ENCODE measurements around the gene EDIL3.
"Not testable (repeated sequence)": the region's sequence is repeated elsewhere in the genome, so short reads cannot be mapped to it uniquely, and the experiment has no call there.

Gene EDIL3

GRCh38 chr5:84168841-84169240 lies 215.8 kb downstream of the EDIL3 start:
- DNase-seq (ENCODE audit: low read depth), result peak; percentile 25

DNA sequence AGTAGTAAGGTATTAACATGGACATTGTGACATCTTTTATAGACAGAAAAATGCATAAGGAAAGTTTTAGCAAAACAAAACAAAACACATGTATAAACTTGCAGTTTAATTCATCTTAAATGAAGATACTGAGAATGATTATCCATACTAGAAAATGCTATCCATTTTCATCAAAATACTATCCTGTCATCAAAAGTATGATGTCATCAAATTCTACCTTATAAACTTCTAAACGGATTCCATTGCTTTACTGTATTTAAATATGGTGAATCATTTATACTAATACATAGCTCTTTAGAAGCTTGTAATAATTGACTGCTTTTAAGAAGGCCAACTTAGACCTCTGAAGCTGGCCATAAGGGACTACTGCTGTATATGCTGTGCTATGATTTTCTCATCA lies 221.0 kb downstream of the EDIL3 start:
- no peak for DNase-seq (ENCODE audit: low read depth)

GRCh38 chr5:84162695-84163094 lies 222.0 kb downstream of the EDIL3 start:
- no peak for DNase-seq (ENCODE audit: low read depth)

GRCh38 chr5:84160650-84161049 lies 224.0 kb downstream of the EDIL3 start:
- DNase-seq (ENCODE audit: low read depth), result not testable (repeated sequence)

DNA sequence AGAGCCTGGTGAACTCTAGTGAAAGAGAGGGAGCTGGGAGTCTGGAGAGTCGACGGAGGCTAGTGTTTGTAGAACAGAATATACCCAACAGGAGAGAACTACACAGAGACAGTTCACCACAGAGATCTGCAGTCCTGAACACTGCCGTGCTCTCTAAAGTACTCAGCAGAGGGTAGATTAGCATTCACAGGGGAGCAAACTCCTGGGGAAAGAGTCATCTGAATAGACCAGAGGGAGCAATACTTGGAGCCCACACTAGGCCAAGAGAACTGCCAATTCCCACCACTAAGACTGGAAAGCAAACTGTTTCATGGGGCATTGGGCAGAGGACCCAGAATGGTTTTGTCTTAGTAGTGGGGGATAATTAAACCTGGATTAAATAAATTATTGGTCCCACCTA lies 235.6 kb downstream of the EDIL3 start:
- DNase-seq (ENCODE audit: low read depth), result no peak

DNA sequence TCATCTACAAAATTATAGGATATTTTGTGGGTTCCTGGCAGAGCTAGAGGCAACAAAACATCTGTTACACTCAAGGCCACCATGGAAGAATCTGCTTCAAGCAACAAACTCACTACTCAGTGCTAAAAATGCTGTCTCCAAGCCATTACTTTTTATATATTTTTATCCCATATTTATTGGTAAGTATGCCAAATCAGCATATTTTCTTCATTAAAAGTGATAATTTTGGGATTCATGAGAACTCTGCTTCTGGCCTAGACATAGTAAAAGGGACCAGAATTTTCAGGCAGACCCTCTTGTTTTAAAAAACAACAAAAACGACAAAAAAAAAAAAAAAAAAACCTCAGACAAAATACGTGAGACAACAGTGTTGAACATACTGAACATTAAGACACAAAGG lies 236.0 kb downstream of the EDIL3 start:
- no peak for DNase-seq (ENCODE audit: low read depth)

DNA sequence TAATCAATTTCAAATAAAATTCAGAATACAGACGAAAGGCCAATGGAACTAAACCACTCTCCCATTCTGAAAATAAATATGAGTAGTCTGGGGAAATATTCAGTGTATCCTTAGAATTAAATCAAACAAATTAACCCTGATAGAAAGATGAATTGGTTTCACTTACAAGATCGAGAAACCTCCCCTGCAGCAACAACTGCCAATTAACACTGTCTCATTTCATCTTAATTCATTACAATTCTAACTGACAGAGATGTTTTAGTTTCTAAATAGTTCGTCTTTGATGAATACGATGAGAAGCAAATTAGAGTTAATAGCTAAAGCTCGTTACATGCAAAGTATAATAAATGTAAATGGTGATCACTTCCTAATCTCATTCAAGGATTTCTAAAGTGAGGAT lies 247.1 kb downstream of the EDIL3 start:
- DNase-seq (ENCODE audit: low read depth), result no peak

- peak; percentile 2 for DNase-seq (ENCODE audit: low read depth)
These were observed 253.3 kb downstream of the EDIL3 start for GRCh38 chr5:84131372-84131771.

GRCh38 chr5:84130006-84130580 lies 254.6 kb downstream of the EDIL3 start:
- DNase-seq (ENCODE audit: low read depth), result no peak

DNA sequence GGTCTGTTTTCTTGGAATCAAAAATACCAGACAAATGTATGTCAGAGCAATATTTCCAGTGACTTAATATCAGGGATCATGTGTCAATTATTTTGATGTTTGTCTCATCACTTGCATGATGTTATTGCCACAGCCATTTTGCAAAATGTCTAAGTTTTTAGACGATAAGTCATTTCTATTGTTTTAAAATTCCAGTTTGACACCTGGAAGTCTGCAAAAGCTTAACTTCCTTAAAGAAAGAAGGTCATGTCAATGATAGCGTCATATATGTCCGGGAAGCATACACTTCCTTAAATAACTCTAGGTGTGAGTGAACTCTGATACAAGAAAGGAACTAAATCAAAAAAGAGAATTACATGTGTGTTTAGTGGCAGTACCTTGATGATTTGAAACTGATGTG lies 259.5 kb downstream of the EDIL3 start:
- no peak for DNase-seq (ENCODE audit: low read depth)

- no peak for DNase-seq (ENCODE audit: low read depth)
These were observed 265.4 kb downstream of the EDIL3 start for GRCh38 chr5:84119252-84119651.

DNA sequence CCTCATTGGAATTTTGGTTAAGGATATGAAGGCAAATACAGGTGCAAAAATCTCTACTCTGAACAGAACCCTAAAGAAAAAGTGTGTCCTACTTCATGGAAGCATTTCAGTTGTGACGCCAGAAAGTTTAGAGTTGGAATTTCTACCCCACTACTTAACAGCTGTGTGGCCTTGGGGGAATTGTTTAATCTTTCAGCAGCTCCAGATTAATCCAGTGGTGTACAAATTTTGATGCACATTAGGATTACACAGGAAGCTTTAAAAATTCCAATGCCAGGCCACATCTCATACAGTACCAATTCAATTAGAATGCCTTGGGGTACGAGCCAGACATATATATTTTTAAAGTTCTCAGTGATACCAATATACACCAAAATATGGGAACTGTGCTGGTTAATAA lies 266.1 kb downstream of the EDIL3 start:
- DNase-seq (ENCODE audit: low read depth), result no peak

DNA sequence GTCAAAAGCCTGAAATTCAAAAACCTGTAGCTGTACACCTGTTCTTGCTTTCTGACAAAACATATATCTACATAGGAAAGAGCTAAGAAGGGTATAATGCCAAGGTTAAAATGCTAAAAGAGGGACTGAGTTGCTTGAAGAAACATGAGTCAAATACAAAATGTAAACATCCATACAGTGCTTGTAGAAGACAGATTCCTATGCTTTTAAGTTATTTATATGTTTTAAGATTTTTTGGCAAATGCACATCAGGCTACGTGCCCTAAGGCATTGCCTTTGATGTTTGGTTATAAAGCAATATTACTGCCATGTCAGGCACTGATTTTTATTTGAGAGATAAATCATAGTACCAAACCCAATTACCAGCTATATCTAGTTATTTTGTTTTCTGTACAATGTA lies 269.0 kb downstream of the EDIL3 start:
- DNase-seq (ENCODE audit: low read depth), result no peak

DNA sequence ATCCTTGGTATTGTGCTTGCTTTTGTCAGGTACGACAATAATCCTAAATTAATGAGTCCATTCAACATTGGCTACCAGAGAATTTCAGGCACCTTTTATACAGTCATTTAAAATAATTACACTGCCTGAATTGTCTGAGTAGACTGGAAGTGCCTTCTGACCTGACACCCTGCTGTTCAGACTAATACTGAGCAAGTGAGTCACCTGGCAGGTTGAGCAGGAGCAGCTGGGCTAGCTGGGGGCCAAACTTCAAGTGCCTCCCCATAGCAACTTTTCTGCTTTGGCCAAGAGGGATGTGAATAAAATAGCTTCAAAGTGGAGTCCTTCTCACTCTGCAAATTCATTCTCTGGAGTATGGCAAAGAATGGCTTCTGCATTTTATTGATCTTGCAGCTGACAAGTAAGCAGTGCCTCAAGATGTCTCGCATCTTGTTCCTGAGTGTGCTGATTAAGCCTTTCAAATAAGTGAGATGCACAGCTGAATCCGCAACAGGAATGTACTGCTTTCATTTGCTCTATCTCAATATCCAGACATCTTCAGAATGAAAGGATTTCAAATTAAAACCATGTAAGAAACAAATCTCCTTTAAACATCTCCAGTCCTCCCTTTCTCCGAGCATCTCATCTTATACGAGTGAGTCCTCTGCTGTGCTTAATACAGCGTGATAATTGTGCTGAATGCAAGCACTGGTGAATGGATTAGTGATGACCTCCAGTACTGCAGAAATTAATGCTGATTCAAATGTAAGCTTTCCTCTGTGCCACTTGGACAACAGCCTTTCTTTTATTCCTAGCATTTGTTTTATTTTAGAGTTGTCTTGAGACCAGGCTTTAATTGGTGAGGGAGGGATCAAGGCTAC lies 271.2 kb downstream of the EDIL3 start:
- DNase-seq (ENCODE audit: low read depth), result peak; percentile 41

GRCh38 chr5:84092738-84093137 lies 291.9 kb downstream of the EDIL3 start:
- no peak for DNase-seq (ENCODE audit: low read depth)

DNA sequence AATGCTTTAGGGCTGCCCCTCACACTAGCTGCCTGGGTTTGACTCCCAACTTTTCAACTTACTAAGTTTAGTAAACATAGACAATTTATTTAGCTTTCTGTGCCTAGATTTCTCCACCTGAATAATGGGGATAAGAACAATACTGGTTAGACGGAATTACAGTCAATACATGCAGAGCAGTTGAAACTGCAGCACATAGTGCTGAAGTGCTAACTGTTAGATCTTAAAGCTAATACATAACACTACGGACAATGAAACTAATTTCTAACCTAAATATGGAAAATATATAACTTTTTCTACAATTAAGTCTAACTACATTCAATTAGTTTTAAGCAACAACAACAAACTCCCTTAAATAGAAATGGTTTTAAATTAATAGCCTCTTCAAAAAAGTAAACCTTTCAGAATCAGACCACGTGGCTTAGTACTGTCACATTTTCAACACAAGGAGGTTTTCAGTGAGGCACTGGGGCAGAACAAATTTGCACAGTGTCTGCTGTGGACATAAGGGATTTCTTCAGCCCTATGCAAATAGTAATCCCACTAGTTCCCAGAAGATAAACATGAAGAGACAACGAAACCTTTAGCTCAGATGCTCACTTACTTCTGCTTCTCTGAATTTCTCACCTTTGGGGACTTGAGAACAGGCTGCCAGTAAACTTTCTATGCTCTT lies 293.4 kb downstream of the EDIL3 start:
- no peak for DNase-seq (ENCODE audit: low read depth)

DNA sequence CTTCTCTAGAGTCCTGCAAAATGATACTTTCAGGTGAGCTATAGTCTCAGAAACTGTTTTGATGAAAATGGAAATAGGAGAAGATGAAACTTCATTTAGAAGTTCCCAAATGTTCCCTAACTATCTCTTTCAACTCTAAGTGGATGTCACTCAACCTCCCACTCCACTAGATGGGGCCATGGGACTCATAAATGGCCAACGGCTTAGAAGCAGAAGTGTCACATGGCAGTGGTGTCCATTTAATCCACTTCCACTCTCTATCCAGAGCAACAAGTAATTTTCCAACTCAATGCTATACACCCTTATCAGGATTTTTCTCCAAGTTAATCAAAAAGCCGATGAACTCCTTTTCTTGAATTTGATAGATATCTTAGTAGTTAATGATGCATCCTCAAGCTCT lies 295.7 kb downstream of the EDIL3 start:
- DNase-seq (ENCODE audit: low read depth), result peak; percentile 49

GRCh38 chr5:84086511-84086910 lies 298.2 kb downstream of the EDIL3 start:
- peak; percentile 17 for DNase-seq (ENCODE audit: low read depth)

DNA sequence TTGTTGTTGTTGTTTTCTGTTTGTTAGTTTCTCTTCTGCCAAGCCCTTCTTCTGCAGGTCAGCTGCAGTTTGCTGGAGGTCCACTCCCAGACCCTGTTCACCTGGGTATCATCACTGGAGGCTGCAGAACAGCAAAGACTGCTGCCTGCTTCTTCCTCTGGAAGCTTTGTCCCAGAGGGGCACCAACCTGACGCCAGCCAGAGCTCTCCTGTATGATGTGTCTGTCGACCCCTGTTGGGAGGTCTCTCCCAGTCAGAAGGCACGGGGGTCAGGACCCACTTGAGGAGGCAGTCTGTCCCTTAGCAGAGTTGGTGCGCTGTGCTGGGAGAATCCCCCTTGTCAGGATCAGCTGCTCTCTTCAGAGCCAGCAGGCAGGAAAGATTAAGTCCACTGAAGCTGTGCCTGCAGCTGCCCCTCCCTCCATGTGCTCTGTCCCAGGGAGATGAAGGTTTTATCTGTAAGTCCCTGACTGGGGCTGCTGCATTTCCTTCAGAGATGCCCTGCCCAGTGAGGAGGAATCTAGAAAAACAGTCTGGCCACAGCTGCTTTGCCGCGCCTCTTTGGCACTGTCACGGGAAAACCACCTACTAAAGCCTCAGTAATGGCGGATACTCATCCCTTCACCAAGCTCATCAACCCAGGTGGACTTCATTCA lies 299.2 kb downstream of the EDIL3 start:
- DNase-seq (ENCODE audit: low read depth), result no peak

GRCh38 chr5:84080908-84081307 lies 303.8 kb downstream of the EDIL3 start:
- DNase-seq (ENCODE audit: low read depth), result no peak

GRCh38 chr5:84072339-84072738 lies 312.3 kb downstream of the EDIL3 start:
- DNase-seq (ENCODE audit: low read depth), result no peak

DNA sequence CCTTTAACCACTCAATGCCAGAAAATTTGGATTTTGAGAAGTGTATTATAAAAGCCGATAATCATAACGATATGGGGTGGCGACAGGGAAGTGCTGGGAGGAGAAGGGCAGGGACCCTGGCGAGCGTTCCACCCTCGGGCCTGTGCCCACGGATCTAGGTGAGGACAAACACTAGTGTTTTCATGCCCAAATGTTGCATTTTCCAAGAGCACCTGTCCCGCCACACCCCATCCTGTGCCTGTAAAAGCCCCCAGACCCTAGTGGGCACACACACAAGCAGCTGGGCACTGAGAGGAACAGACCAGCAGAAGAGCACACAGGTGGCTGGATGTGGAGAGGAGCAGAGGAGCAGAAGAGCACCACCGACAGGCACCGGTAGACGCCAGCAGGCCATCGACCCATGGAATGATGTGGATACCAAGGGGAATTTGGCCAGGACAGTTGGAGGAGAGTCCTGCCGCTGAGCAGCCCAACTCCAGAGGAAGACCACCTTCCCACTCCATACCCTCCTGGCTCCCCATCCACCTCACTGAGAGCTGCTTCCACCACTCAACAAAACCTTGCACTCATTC lies 315.0 kb downstream of the EDIL3 start:
- DNase-seq (ENCODE audit: low read depth), result no peak

Measured in iris pigment epithelial cell (primary cell).